Measurements from ENCODE around the gene CCDC171. TPM values are rescaled to one million over a fixed set of nuclear protein-coding genes. Genes with fewer than 3 reads are reported as not detected.

Gene CCDC171
- polyA plus RNA-seq, 3 donors, result 0.08 to 0.17 (median 0.10) TPM

GRCh38 chr9:15831384-15831783 lies 278.5 kb downstream of the CCDC171 start:
- H3K79me2 ChIP-seq (ENCODE audit: insufficient read depth, low read length), result no peaks in the 10 kb centered on the region
- Mint-ChIP-seq H3K4me1 (no peaks in the 10 kb centered on the region), H3K27me3 (ENCODE audit: low read depth in 3 of 3) (peaks cover 0 to 1% (median 0%) of the 10 kb centered on the region in 3 donors), H3K36me3 (no peaks in the 10 kb centered on the region), H3K9me3 (no peaks in the 10 kb centered on the region), H3K4me3 (no peak overlapping the region), H3K27ac (no peak overlapping the region)
- no peak overlapping the region for H3K27ac ChIP-seq (ENCODE audit: low read depth in 1 of 2, low read length in 2 of 2)
- intact Hi-C loops (cut with micrococcal nuclease), result no loop called here
- DNase-seq, result no peak
- no peaks in the 10 kb centered on the region for H3K27me3 ChIP-seq (ENCODE audit: control insufficient read depth in 2 of 2, insufficient read depth in 2 of 2, low read length in 2 of 2)
- H3K36me3 ChIP-seq (replicated peaks in 1 of 2; ENCODE audit: control insufficient read depth in 1 of 2, insufficient read depth in 2 of 2, low read length in 2 of 2), result no peaks in the 10 kb centered on the region
- no CpG with 5 or more reads among the region's 1 CpG for WGBS (ENCODE audit: insufficient coverage)
- H3K9me3 ChIP-seq (replicated peaks in 1 of 2; ENCODE audit: control insufficient read depth in 1 of 2, insufficient read depth in 1 of 2, low read length in 2 of 2), result no peaks in the 10 kb centered on the region
- no peak overlapping the region for H3K9ac ChIP-seq (ENCODE audit: insufficient read depth, low read length, poor library complexity, severe bottlenecking)
- H3K4me2 ChIP-seq (replicated peaks; ENCODE audit: extremely low read depth, low read length, poor library complexity, severe bottlenecking), result no peak overlapping the region
- no peak overlapping the region for H2AFZ ChIP-seq (ENCODE audit: insufficient read depth, low read depth, low read length, poor library complexity, severe bottlenecking)
- no peaks in the 10 kb centered on the region for H4K20me1 ChIP-seq (ENCODE audit: insufficient read depth, low read length)
- no peak overlapping the region for H3K4me3 ChIP-seq (replicated peaks in 1 of 3; ENCODE audit: low read depth in 2 of 3, low read length in 3 of 3)
- no peak for TF ChIP-seq CTCF (IDR thresholded peaks at IDR 0.05)
- H3K4me1 ChIP-seq (ENCODE audit: control insufficient read depth in 1 of 2, insufficient read depth in 2 of 2, low read length in 2 of 2), result no peaks in the 10 kb centered on the region

- Histone ChIP-seq H2AFZ (ENCODE audit: insufficient read depth, low read depth, low read length, poor library complexity, severe bottlenecking) (no peak overlapping the region), H3K27me3 (ENCODE audit: control insufficient read depth in 2 of 2, insufficient read depth in 2 of 2, low read length in 2 of 2) (no peaks in the 10 kb centered on the region), H3K27ac (ENCODE audit: low read depth in 1 of 2, low read length in 2 of 2) (no peak overlapping the region), H3K36me3 (replicated peaks in 1 of 2; ENCODE audit: control insufficient read depth in 1 of 2, insufficient read depth in 2 of 2, low read length in 2 of 2) (no peaks in the 10 kb centered on the region), H3K79me2 (ENCODE audit: insufficient read depth, low read length) (no peaks in the 10 kb centered on the region), H3K9ac (ENCODE audit: insufficient read depth, low read length, poor library complexity, severe bottlenecking) (no peak overlapping the region), H3K4me1 (ENCODE audit: control insufficient read depth in 1 of 2, insufficient read depth in 2 of 2, low read length in 2 of 2) (no peaks in the 10 kb centered on the region), H3K4me3 (replicated peaks in 1 of 3; ENCODE audit: low read depth in 2 of 3, low read length in 3 of 3) (no peak overlapping the region), H4K20me1 (ENCODE audit: insufficient read depth, low read length) (no peaks in the 10 kb centered on the region), H3K9me3 (replicated peaks in 1 of 2; ENCODE audit: control insufficient read depth in 1 of 2, insufficient read depth in 1 of 2, low read length in 2 of 2) (no peaks in the 10 kb centered on the region), H3K4me2 (replicated peaks; ENCODE audit: extremely low read depth, low read length, poor library complexity, severe bottlenecking) (no peak overlapping the region)
- WGBS (ENCODE audit: insufficient coverage), result no CpG with 5 or more reads among the region's 2 CpGs
- Mint-ChIP-seq H3K9me3 (no peaks in the 10 kb centered on the region), H3K36me3 (no peaks in the 10 kb centered on the region), H3K4me1 (no peaks in the 10 kb centered on the region), H3K27ac (no peak overlapping the region), H3K4me3 (no peak overlapping the region), H3K27me3 (ENCODE audit: low read depth in 3 of 3) (peaks cover 0 to 1% (median 0%) of the 10 kb centered on the region in 3 donors)
- intact Hi-C loops (cut with micrococcal nuclease), result no loop called here
- TF ChIP-seq CTCF (IDR thresholded peaks at IDR 0.05), result no peak
- no peak for DNase-seq
Observed at GRCh38 chr9:15834541-15834940, 281.7 kb downstream of the CCDC171 start.

Measured in CD14-positive monocyte (primary cell).